ENCODE data around the gene RPS13. TPM values are rescaled to one million over a fixed set of nuclear protein-coding genes. Genes with fewer than 3 reads are reported as not detected.
"Not testable (repeated sequence)": the region's sequence is repeated elsewhere in the genome, so short reads cannot be mapped to it uniquely, and the experiment has no call there.

The RPS13 gene
- total RNA-seq, 1 donor from 2014 or later = 1,648 TPM

DNA sequence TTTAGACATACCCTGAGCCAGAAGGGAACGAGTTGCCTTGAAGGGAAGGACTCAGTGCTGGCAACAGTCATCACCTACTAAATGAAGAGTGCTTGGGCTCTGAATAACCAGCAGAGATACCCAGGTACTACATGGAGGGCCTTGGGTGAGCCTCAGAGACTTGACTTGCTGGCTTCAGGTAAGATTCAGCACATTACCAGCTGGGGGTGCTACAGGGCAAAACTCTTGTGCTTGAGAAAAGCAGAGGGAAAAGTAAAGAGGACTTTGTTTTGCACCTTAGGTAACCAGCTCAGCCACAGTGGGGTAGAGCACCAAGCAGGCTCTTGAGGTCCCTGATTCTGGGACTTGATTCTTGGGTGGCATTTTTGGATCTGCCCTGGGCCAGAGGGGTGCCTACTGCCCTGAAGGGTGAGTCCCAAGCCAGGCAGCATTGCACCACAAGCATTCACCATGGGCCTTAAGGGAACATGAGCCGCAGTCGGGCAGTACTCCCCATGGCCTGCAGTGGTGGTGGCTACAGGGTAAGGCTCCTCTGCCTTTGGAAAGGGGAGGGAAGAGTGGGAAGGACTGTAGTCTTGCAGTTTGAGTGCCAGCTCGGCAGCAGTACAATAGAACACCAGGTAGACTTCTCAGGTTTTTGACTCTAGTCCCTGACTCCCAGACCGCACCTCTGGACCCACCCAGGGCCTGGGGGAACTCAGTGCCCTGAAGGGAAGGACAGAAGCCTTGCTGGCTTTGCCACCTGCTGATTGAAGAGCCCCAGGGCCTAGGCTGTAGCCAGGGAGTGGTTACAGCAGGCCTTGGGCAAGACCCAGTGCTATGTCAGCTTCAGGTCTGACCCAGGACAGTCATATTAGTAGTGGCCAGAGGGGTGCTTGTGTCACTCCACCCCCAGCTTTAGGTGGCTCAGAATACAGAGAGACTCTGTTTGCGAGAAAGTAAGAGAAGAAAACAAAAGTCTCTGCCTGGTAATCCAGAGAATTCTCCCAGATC is 40.5 kb downstream of the RPS13 start:
- FAIRE-seq = no peak
- no peak for DNase-seq (ENCODE audit: low spot score in 2 of 2)

- not testable (repeated sequence) for DNase-seq (ENCODE audit: low spot score in 2 of 2); FAIRE-seq
Observed at GRCh38 chr11:17034027-17034426, 43.4 kb downstream of the RPS13 start.

DNA sequence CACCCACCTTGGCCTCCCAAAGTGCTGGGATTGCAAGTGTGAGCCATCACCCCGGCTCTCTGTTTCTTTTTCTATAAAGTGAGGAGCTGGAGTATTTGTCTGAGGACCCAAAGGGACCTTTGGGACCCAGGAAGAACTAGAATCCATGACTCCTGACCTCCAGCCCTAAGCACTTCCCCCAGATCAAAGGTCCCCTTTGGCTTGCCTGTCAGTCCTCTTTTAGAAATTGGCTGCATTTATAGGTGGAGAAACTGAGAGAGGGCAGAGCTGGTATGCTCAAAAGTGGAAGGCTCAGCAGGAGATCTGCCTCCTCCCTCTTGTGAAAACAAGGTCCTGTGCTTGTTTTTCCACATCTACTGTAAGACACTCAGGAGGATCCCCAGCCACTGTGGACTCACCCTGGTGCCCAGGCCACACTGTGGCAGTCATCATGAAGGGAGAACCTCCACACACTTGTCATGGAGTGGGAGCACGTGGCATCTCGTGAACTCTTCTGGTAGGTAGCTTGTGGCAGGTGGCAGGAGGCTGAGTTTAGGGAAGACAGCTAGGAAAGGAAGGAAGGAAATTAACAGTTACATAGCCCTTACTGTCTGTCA is 50.9 kb downstream of the RPS13 start:
- no peak for DNase-seq (ENCODE audit: low spot score in 2 of 2)
- FAIRE-seq = no peak

DNA sequence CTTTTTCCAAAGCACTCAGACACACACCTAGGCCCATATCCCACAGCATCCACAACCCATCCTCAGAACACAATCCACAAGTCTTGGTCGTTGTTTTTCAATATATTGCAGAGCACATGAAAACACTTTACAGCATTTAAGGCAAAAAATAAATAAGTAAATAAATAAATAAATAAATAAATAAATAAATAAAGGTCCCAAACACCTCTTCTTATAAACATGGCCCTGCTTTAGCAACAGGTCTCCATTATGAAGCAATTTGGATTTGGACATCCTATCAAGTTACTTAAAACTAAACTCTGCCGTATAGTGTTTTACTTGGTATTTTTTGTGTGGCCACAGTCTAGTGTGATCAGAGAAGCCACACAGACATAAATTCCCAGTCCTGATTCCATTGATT is 52.5 kb downstream of the RPS13 start:
- FAIRE-seq (no peak), DNase-seq (ENCODE audit: low spot score in 2 of 2) (no peak)

Small RNA genes lying within 50 kb of the gene (small RNA-seq; reads per million reads assigned to genes)
- gene RNU6-593P (not detected), gene SNORD14A (22.7 reads per million, percentile 97 among the genes with 10 or more reads in this experiment), gene SNORD14B (not detected)

Other genes with a start within 250 kb of the RPS13 start
- 6.9 TPM for gene PLEKHA7, start 63.3 kb downstream of the RPS13 start, total RNA-seq
- 37.9 TPM for gene PIK3C2A, start 130.3 kb upstream of the RPS13 start, total RNA-seq
- gene NUCB2, start 199.1 kb upstream of the RPS13 start, total RNA-seq = 83.6 TPM

All from frontal cortex (tissue), 4 donors.